ENCODE data around the gene BPIFB4.

BPIFB4 gene

GRCh38 chr20:33108661-33109060 lies 29.2 kb downstream of the BPIFB4 start:
- H3K9me3 ChIP-seq (replicated peaks; ENCODE audit: insufficient read depth, low read length): no peaks in the 10 kb centered on the region
- H2AFZ ChIP-seq (ENCODE audit: low read length): no peak overlapping the region
- H4K20me1 ChIP-seq (ENCODE audit: insufficient read depth, low read length): no peaks in the 10 kb centered on the region
- no peaks in the 10 kb centered on the region for H3F3A ChIP-seq (ENCODE audit: insufficient read depth, low read length)
- H3K79me2 ChIP-seq (ENCODE audit: low read length): no peaks in the 10 kb centered on the region
- H3K27me3 ChIP-seq (replicated peaks; ENCODE audit: insufficient read depth, low read length): peaks cover 34% of the 10 kb centered on the region
- no peak for DNase-seq
- H3K4me3 ChIP-seq (ENCODE audit: low read length): no peak overlapping the region
- TF ChIP-seq EZH2phosphoT487 (IDR thresholded peaks at IDR 0.05; ENCODE audit: low read length): no peak
- TF ChIP-seq EZH2 (optimal IDR thresholded peaks at IDR 0.05; ENCODE audit: low read depth, low read length): no peak
- TF ChIP-seq, protein P1, sequence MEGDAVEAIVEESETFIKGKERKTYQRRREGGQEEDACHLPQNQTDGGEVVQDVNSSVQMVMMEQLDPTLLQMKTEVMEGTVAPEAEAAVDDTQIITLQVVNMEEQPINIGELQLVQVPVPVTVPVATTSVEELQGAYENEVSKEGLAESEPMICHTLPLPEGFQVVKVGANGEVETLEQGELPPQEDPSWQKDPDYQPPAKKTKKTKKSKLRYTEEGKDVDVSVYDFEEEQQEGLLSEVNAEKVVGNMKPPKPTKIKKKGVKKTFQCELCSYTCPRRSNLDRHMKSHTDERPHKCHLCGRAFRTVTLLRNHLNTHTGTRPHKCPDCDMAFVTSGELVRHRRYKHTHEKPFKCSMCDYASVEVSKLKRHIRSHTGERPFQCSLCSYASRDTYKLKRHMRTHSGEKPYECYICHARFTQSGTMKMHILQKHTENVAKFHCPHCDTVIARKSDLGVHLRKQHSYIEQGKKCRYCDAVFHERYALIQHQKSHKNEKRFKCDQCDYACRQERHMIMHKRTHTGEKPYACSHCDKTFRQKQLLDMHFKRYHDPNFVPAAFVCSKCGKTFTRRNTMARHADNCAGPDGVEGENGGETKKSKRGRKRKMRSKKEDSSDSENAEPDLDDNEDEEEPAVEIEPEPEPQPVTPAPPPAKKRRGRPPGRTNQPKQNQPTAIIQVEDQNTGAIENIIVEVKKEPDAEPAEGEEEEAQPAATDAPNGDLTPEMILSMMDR (IDR thresholded peaks at IDR 0.05; ENCODE audit: low read length): no peak
- no peak overlapping the region for H3K27ac ChIP-seq (ENCODE audit: low read length)
- no peak overlapping the region for H3K4me2 ChIP-seq (ENCODE audit: low read depth, low read length)
- no peak overlapping the region for H3K9ac ChIP-seq (ENCODE audit: low read length)
- H3K9me2 ChIP-seq (replicated peaks; ENCODE audit: insufficient read depth, low read length): no peaks in the 10 kb centered on the region
- no peaks in the 10 kb centered on the region for H3K36me3 ChIP-seq (replicated peaks; ENCODE audit: insufficient read depth, low read length)
- no peaks in the 10 kb centered on the region for H3K4me1 ChIP-seq (ENCODE audit: low read length)

DNA sequence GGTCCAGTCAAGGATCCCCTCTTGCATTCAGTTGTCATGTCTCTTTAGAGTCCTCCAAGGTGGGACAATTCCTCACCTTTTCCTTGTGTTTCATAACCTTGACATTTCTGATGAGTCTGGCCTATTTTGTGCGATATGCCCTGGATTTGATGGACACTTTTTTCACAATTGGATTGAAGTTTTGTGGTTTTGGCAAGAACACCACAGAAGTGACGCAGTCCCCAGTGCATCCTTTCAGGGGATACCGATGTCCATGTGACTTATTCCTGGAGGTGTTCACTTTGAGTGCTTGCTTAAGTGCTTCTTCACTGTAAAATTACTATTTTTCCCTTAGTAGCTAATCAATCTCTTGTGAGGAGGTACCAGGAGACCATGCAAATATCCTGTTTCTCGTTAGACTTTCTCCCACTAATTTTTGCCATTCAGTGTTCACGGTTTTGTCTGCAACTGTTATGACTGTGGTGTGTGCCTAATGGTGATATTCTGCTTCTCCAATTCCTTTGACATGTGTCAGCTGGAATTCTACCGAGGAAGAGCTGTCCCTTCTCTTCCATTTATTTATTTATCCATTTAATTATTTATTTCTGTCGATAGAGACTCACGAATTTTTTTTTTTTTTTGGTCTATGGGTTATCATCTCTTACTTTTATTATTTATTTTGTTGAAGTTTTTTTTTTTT lies 30.8 kb downstream of the BPIFB4 start:
- H3K4me2 ChIP-seq (ENCODE audit: low read depth, low read length): no peak overlapping the region
- H3K79me2 ChIP-seq (ENCODE audit: low read length): no peaks in the 10 kb centered on the region
- H3F3A ChIP-seq (ENCODE audit: insufficient read depth, low read length): no peaks in the 10 kb centered on the region
- H3K27ac ChIP-seq (ENCODE audit: low read length): no peak overlapping the region
- no peaks in the 10 kb centered on the region for H3K9me2 ChIP-seq (replicated peaks; ENCODE audit: insufficient read depth, low read length)
- H4K20me1 ChIP-seq (ENCODE audit: insufficient read depth, low read length): no peaks in the 10 kb centered on the region
- no peak overlapping the region for H2AFZ ChIP-seq (ENCODE audit: low read length)
- H3K27me3 ChIP-seq (replicated peaks; ENCODE audit: insufficient read depth, low read length): peaks cover 23% of the 10 kb centered on the region
- H3K9me3 ChIP-seq (replicated peaks; ENCODE audit: insufficient read depth, low read length): no peaks in the 10 kb centered on the region
- no peak overlapping the region for H3K4me3 ChIP-seq (ENCODE audit: low read length)
- no peak for DNase-seq
- no peaks in the 10 kb centered on the region for H3K4me1 ChIP-seq (ENCODE audit: low read length)
- H3K36me3 ChIP-seq (replicated peaks; ENCODE audit: insufficient read depth, low read length): no peaks in the 10 kb centered on the region
- no peak for TF ChIP-seq EZH2 (optimal IDR thresholded peaks at IDR 0.05; ENCODE audit: low read depth, low read length)
- TF ChIP-seq EZH2phosphoT487 (IDR thresholded peaks at IDR 0.05; ENCODE audit: low read length): no peak
- TF ChIP-seq, protein P1 (IDR thresholded peaks at IDR 0.05; ENCODE audit: low read length): no peak
- H3K9ac ChIP-seq (ENCODE audit: low read length): no peak overlapping the region

- H3K36me3 ChIP-seq (replicated peaks; ENCODE audit: insufficient read depth, low read length): no peaks in the 10 kb centered on the region
- H4K20me1 ChIP-seq (ENCODE audit: insufficient read depth, low read length): no peaks in the 10 kb centered on the region
- no peak overlapping the region for H3K4me3 ChIP-seq (ENCODE audit: low read length)
- H3K27me3 ChIP-seq (replicated peaks; ENCODE audit: insufficient read depth, low read length): peaks cover 17% of the 10 kb centered on the region
- no peaks in the 10 kb centered on the region for H3K9me2 ChIP-seq (replicated peaks; ENCODE audit: insufficient read depth, low read length)
- H3K27ac ChIP-seq (ENCODE audit: low read length): no peak overlapping the region
- no peak overlapping the region for H3K9ac ChIP-seq (ENCODE audit: low read length)
- H3K4me1 ChIP-seq (ENCODE audit: low read length): no peaks in the 10 kb centered on the region
- TF ChIP-seq EZH2 (optimal IDR thresholded peaks at IDR 0.05; ENCODE audit: low read depth, low read length) (no peak), EZH2phosphoT487 (IDR thresholded peaks at IDR 0.05; ENCODE audit: low read length) (no peak)
- TF ChIP-seq, protein P1 (IDR thresholded peaks at IDR 0.05; ENCODE audit: low read length): no peak
- DNase-seq: no peak
- no peaks in the 10 kb centered on the region for H3K79me2 ChIP-seq (ENCODE audit: low read length)
- no peaks in the 10 kb centered on the region for H3K9me3 ChIP-seq (replicated peaks; ENCODE audit: insufficient read depth, low read length)
- no peak overlapping the region for H3K4me2 ChIP-seq (ENCODE audit: low read depth, low read length)
- no peaks in the 10 kb centered on the region for H3F3A ChIP-seq (ENCODE audit: insufficient read depth, low read length)
- H2AFZ ChIP-seq (ENCODE audit: low read length): no peak overlapping the region
Observed at GRCh38 chr20:33111306-33111705, 31.9 kb downstream of the BPIFB4 start.
